Fibroblast of lung (primary cell): ENCODE data around the gene GLO1. TPM values are rescaled to one million over a fixed set of nuclear protein-coding genes. Genes with fewer than 3 reads are reported as not detected.

Experiments
- DNase-seq, 2 donors: peaks; one replicate each; pipeline versions ENCODE4 v3.0.0 to v3.0.0-alpha.2; 2010; ENCODE audit warnings: low read depth in 2 of 2
- H2AFZ ChIP-seq: 2 replicates; pipeline ENCODE4 v1.5.1; 2012; ENCODE audit warnings: low read length, control low read depth, inconsistent platforms
- H3K27ac ChIP-seq: 2 replicates; pipeline ENCODE4 v1.5.1; 2011; ENCODE audit warnings: low read length, control low read depth; ENCODE audit not compliant: insufficient read depth
- H3K27me3 ChIP-seq: 2 replicates; pipeline ENCODE4 v1.5.1; 2011; ENCODE audit warnings: mild to moderate bottlenecking, low read length; ENCODE audit not compliant: control insufficient read depth, insufficient read depth
- H3K36me3 ChIP-seq: 2 replicates; pipeline ENCODE4 v1.5.1; 2011; ENCODE audit warnings: low read length; ENCODE audit not compliant: control insufficient read depth, insufficient read depth
- H3K4me1 ChIP-seq: 2 replicates; pipeline ENCODE4 v1.5.1; 2011; ENCODE audit warnings: low read length; ENCODE audit not compliant: control insufficient read depth, insufficient read depth; ENCODE audit errors: extremely low read depth
- H3K4me2 ChIP-seq: 2 replicates; pipeline ENCODE4 v1.5.1; 2011; ENCODE audit warnings: low read length, control low read depth; ENCODE audit not compliant: insufficient read depth; ENCODE audit errors: extremely low read depth
- H3K4me3 ChIP-seq, 4 experiments: fragments of 200-600 bp in 1 of 4; sonication (generic) in 1 of 4; replicated peaks in 1 of 4; 2 replicates each; pipeline ENCODE4 v1.5.1; 2011 to 2016; ENCODE audit warnings: low read length in 4 of 4, low read depth in 3 of 4, mild to moderate bottlenecking in 3 of 4, control low read depth in 2 of 4, inconsistent platforms in 1 of 4, mixed read lengths in 1 of 4; ENCODE audit not compliant: insufficient read depth in 1 of 4; ENCODE audit errors: control extremely low read depth in 1 of 4
- H3K79me2 ChIP-seq: 2 replicates; pipeline ENCODE4 v1.5.1; 2012; ENCODE audit warnings: mild to moderate bottlenecking, low read length, inconsistent platforms; ENCODE audit not compliant: control insufficient read depth, insufficient read depth
- H3K9ac ChIP-seq: 2 replicates; pipeline ENCODE4 v1.5.1; 2011; ENCODE audit warnings: mild to moderate bottlenecking, low read length, control low read depth; ENCODE audit not compliant: insufficient read depth
- H3K9me3 ChIP-seq: 2 replicates; pipeline ENCODE4 v1.5.1; 2012; ENCODE audit warnings: low read depth, low read length; ENCODE audit not compliant: control insufficient read depth, insufficient read depth
- H4K20me1 ChIP-seq: 2 replicates; pipeline ENCODE4 v1.5.1; 2011; ENCODE audit warnings: low read length; ENCODE audit not compliant: control insufficient read depth, insufficient read depth; ENCODE audit errors: extremely low read depth
- EZH2 ChIP-seq: IDR thresholded peaks from 2 replicates; pipeline ENCODE4 v1.5.1; 2012; ENCODE audit warnings: low read length, control low read depth, mild to moderate bottlenecking; ENCODE audit errors: missing control alignments
- polyA plus RNA-seq, 2 donors: library from polyadenylated mRNA; depleted of rRNA in 1 of 2; stranded (reverse) in 1 of 2; unstranded in 1 of 2; fragments of >200 nt; gene quantifications; 2 replicates each; pipeline ENCODE4 v1.2.1, GENCODE V29; 2011 to 2012; ENCODE audit warnings: missing spikeins in 1 of 2
- total RNA-seq: library from RNA; depleted of rRNA; stranded (reverse); fragments of >200 nt; gene quantifications from 2 replicates; pipeline ENCODE4 v1.2.1, GENCODE V29; 2014
- TF ChIP-seq, protein P1 (sequence below), 2 donors: IDR thresholded peaks in 1 of 2; conservative IDR thresholded peaks in 1 of 2; 1 replicate in 1 of 2; 2 replicates in 1 of 2; pipeline ENCODE4 v1.5.1; 2011 to 2012; ENCODE audit warnings: low read length in 2 of 2, control low read depth in 1 of 2, inconsistent platforms in 1 of 2, low read depth in 1 of 2, mild to moderate bottlenecking in 1 of 2

The GLO1 gene
- total and polyA plus RNA-seq, 2 donors (not counting 1 experiment from before 2014, with no cell fraction given) = 126 to 143 TPM

- TF ChIP-seq EZH2 = no peak
- TF ChIP-seq, protein P1, sequence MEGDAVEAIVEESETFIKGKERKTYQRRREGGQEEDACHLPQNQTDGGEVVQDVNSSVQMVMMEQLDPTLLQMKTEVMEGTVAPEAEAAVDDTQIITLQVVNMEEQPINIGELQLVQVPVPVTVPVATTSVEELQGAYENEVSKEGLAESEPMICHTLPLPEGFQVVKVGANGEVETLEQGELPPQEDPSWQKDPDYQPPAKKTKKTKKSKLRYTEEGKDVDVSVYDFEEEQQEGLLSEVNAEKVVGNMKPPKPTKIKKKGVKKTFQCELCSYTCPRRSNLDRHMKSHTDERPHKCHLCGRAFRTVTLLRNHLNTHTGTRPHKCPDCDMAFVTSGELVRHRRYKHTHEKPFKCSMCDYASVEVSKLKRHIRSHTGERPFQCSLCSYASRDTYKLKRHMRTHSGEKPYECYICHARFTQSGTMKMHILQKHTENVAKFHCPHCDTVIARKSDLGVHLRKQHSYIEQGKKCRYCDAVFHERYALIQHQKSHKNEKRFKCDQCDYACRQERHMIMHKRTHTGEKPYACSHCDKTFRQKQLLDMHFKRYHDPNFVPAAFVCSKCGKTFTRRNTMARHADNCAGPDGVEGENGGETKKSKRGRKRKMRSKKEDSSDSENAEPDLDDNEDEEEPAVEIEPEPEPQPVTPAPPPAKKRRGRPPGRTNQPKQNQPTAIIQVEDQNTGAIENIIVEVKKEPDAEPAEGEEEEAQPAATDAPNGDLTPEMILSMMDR (conservative IDR thresholded peaks at IDR 0.05 in 1 of 2, IDR thresholded peaks at IDR 0.05 in 1 of 2; ENCODE audit: low read depth in 1 of 2, low read length in 2 of 2) = no peak
- no peak overlapping the region for H3K9ac ChIP-seq
- H3K4me3 ChIP-seq = no peak overlapping the region
- no peak overlapping the region for H3K27ac ChIP-seq
- H3K27me3 ChIP-seq = no peaks in the 10 kb centered on the region
- DNase-seq = no peak
- no peaks in the 10 kb centered on the region for H3K4me1 ChIP-seq
- H3K79me2 ChIP-seq = peaks cover 16% of the 10 kb centered on the region
- no peak overlapping the region for H2AFZ ChIP-seq
- H4K20me1 ChIP-seq = no peaks in the 10 kb centered on the region
- H3K9me3 ChIP-seq = no peaks in the 10 kb centered on the region
- H3K4me2 ChIP-seq = no peak overlapping the region
- H3K36me3 ChIP-seq = no peaks in the 10 kb centered on the region
These were observed 7.6 kb downstream of the GLO1 start for GRCh38 chr6:38695227-38695900.

DNA sequence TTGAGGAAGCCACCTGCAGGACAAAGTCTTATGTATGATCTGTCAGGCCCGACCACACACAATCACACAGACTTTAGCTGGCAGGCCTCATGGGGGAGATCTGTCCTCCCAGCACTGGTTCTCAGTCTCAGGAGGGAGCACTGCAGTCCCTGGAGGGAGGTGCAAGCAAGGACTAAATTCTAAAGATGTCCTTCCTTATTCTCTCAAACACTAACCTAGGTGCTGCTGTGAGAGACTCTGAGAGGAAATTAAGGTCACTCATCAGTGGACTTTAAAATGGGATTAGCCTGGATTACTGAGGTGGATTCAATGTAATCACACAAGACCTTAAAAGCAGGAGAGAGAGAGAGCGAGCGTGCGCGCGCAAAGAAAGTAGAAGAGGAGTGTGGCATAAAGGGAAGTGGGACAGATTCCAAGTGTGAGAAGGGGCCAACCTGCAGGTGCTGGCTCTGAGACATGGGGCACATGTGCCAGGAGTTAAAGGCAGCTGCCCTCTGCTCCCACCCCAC lies 14.3 kb downstream of the GLO1 start:
- no peaks in the 10 kb centered on the region for H4K20me1 ChIP-seq
- H3K36me3 ChIP-seq = peaks cover 2% of the 10 kb centered on the region
- no peaks in the 10 kb centered on the region for H3K27me3 ChIP-seq
- TF ChIP-seq, protein P1 (conservative IDR thresholded peaks at IDR 0.05 in 1 of 2, IDR thresholded peaks at IDR 0.05 in 1 of 2; ENCODE audit: low read depth in 1 of 2, low read length in 2 of 2) = no peak
- no peak for TF ChIP-seq EZH2
- H3K4me2 ChIP-seq = no peak overlapping the region
- no peaks in the 10 kb centered on the region for H3K9me3 ChIP-seq
- no peak for DNase-seq
- no peak overlapping the region for H3K27ac ChIP-seq
- H2AFZ ChIP-seq = no peak overlapping the region
- H3K79me2 ChIP-seq = peaks cover 9% of the 10 kb centered on the region
- no peaks in the 10 kb centered on the region for H3K4me1 ChIP-seq
- no peak overlapping the region for H3K4me3 ChIP-seq
- no peak overlapping the region for H3K9ac ChIP-seq

DNA sequence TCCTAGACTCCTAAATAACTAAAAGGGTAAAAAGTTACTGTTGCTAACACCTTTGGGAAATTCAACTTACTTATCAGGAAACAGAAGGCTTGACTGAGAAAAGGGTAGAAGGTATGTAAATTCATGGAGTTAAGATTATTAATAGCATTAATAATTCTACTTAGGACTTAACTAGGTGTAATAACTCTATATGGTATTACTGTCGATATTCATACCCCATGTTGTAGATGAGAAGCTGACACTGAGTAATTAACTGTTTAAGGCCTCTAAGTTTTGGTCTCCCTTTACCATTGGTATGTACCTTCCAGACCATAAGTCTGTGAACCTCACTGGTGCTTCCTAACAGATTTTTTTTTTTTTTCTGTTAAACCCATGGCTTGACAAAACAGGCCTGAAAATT lies 15.4 kb downstream of the GLO1 start:
- H3K79me2 ChIP-seq = peaks cover 9% of the 10 kb centered on the region

More for the DNA sequence above, 15.4 kb downstream of the GLO1 start:
- no peak overlapping the region for H2AFZ ChIP-seq
- no peak overlapping the region for H3K27ac ChIP-seq
- H4K20me1 ChIP-seq = no peaks in the 10 kb centered on the region
- H3K4me3 ChIP-seq = no peak overlapping the region
- H3K36me3 ChIP-seq = peaks cover 2% of the 10 kb centered on the region
- H3K4me2 ChIP-seq = no peak overlapping the region
- no peaks in the 10 kb centered on the region for H3K27me3 ChIP-seq
- TF ChIP-seq, protein P1 (conservative IDR thresholded peaks at IDR 0.05 in 1 of 2, IDR thresholded peaks at IDR 0.05 in 1 of 2; ENCODE audit: low read depth in 1 of 2, low read length in 2 of 2) = no peak
- TF ChIP-seq EZH2 = no peak
- H3K9me3 ChIP-seq = no peaks in the 10 kb centered on the region
- no peaks in the 10 kb centered on the region for H3K4me1 ChIP-seq
- no peak overlapping the region for H3K9ac ChIP-seq
- DNase-seq = no peak
